H1 (cell line): ENCODE data around the gene TBC1D9B. TPM values are rescaled to one million over a fixed set of nuclear protein-coding genes. Genes with fewer than 3 reads are reported as not detected.

Experiments used
- CTCF ChIA-PET: fragments of 300-600 bp; sonication (Branson Sonifier 250); formaldehyde crosslinking; loops from one replicate; lab custom pipeline; 2021; ENCODE audit not compliant: partially characterized antibody; lab: Charles Lee
- POLR2A ChIA-PET: fragments of 300-600 bp; sonication (Branson Sonifier 250); formaldehyde crosslinking; loops from one replicate; lab custom pipeline; 2021; ENCODE audit warnings: inconsistent platforms; ENCODE audit not compliant: partially characterized antibody; lab: Charles Lee
- DNase-seq, 2 experiments: peaks; one replicate each; pipeline versions ENCODE4 v3.0.0 to v3.0.0-alpha.2; 2010 to 2022; ENCODE audit warnings: low spot score in 2 of 2, low read depth in 1 of 2, mixed read lengths in 1 of 2
- FAIRE-seq: peaks from 2 replicates; lab custom pipeline; 2011; peaks lifted over from hg19 to GRCh38; lab: Jason Lieb, UNC
- H2AFZ ChIP-seq: 2 replicates; pipeline ENCODE4 v1.8.1; 2012; ENCODE audit warnings: low read length, inconsistent platforms
- H2AK5ac ChIP-seq: 2 replicates; pipeline ENCODE4 v1.6.1; 2013; ENCODE audit warnings: low read depth, low read length
- H2BK120ac ChIP-seq: replicated peaks from 2 replicates; pipeline ENCODE3; 2013; ENCODE audit warnings: low read depth, low read length, inconsistent platforms
- H2BK12ac ChIP-seq: 2 replicates; pipeline ENCODE4 v1.6.1; 2013; ENCODE audit warnings: low read depth, low read length
- H2BK15ac ChIP-seq: 2 replicates; pipeline ENCODE4 v1.6.1; 2013; ENCODE audit warnings: low read length
- H2BK20ac ChIP-seq: 2 replicates; pipeline ENCODE4 v1.6.1; 2013; ENCODE audit warnings: low read length
- H2BK5ac ChIP-seq: 2 replicates; pipeline ENCODE4 v1.6.1; 2013; ENCODE audit warnings: low read depth, low read length
- H3K14ac ChIP-seq: 2 replicates; pipeline ENCODE4 v1.6.1; 2013; ENCODE audit warnings: inconsistent platforms; ENCODE audit not compliant: insufficient read length
- H3K18ac ChIP-seq: 2 replicates; pipeline ENCODE4 v1.6.1; 2013; ENCODE audit warnings: low read length; ENCODE audit errors: extremely low read depth
- H3K23ac ChIP-seq: 2 replicates; pipeline ENCODE4 v1.6.1; 2013; ENCODE audit warnings: inconsistent platforms; ENCODE audit not compliant: insufficient read length
- H3K23me2 ChIP-seq: 2 replicates; pipeline ENCODE4 v1.6.1; 2013; ENCODE audit warnings: low read depth, low read length
- H3K27ac ChIP-seq: 2 replicates; pipeline ENCODE4 v1.6.1; 2011; ENCODE audit warnings: low read depth, low read length, inconsistent platforms
- H3K27me3 ChIP-seq, 4 experiments: replicated peaks in 1 of 4; 1 replicate in 1 of 4; 2 replicates in 3 of 4; pipeline versions ENCODE4 v1.6.1 to v1.8.1; 2011 to 2013; ENCODE audit warnings: low read length in 3 of 4, mild to moderate bottlenecking in 3 of 4, inconsistent platforms in 2 of 4, mixed read lengths in 2 of 4, moderate library complexity in 1 of 4; ENCODE audit not compliant: control insufficient read depth in 3 of 4, insufficient read depth in 3 of 4; ENCODE audit errors: extremely low read depth in 1 of 4
- H3K36me3 ChIP-seq, 4 experiments: 2 replicates each; pipeline versions ENCODE4 v1.6.1 to v1.8.1; 2011 to 2013; ENCODE audit warnings: mild to moderate bottlenecking in 4 of 4, low read length in 3 of 4, moderate library complexity in 2 of 4, control low read depth in 1 of 4, inconsistent platforms in 1 of 4; ENCODE audit not compliant: insufficient read depth in 4 of 4, control insufficient read depth in 2 of 4
- H3K4ac ChIP-seq: replicated peaks from 2 replicates; pipeline ENCODE3; 2013; ENCODE audit warnings: low read length, low read depth, mixed read lengths, inconsistent platforms; ENCODE audit not compliant: insufficient read length
- H3K4me1 ChIP-seq, 4 experiments: replicated peaks in 1 of 4; 1 replicate in 1 of 4; 2 replicates in 3 of 4; pipeline versions ENCODE4 v1.6.1 to v1.8.1; 2011 to 2013; ENCODE audit warnings: low read length in 3 of 4, inconsistent platforms in 2 of 4, mixed read lengths in 1 of 4; ENCODE audit not compliant: insufficient read depth in 4 of 4, control insufficient read depth in 3 of 4
- H3K4me2 ChIP-seq, 2 experiments: 2 replicates each; pipeline versions ENCODE4 v1.6.1 to v1.8.1; 2011 to 2013; ENCODE audit warnings: low read depth in 2 of 2, low read length in 2 of 2, control low read depth in 1 of 2, inconsistent platforms in 1 of 2, mild to moderate bottlenecking in 1 of 2; ENCODE audit not compliant: insufficient read depth in 1 of 2
- H3K4me3 ChIP-seq, 4 experiments: fragments of 200-600, 300-600 bp in 1 of 4; sonication (generic), shearing (Covaris generic), sonication (Bioruptor Twin) in 1 of 4; 2 replicates each; pipeline versions ENCODE4 v1.5.1 to v1.8.1; 2011 to 2016; ENCODE audit warnings: low read length in 4 of 4, low read depth in 3 of 4, control low read depth in 2 of 4, inconsistent platforms in 2 of 4, mild to moderate bottlenecking in 2 of 4, mixed read lengths in 1 of 4, moderate library complexity in 1 of 4; ENCODE audit not compliant: insufficient read depth in 2 of 4; ENCODE audit errors: extremely low read depth in 1 of 4
- H3K56ac ChIP-seq: replicated peaks from 2 replicates; pipeline ENCODE3; 2013; ENCODE audit warnings: low read depth, mild to moderate bottlenecking, mixed read lengths, low read length, inconsistent platforms; ENCODE audit not compliant: insufficient read length
- H3K79me1 ChIP-seq: 2 replicates; pipeline ENCODE4 v1.6.1; 2013; ENCODE audit warnings: low read depth, low read length, control low read depth
- H3K79me2 ChIP-seq, 2 experiments: 2 replicates each; pipeline versions ENCODE4 v1.6.1 to v1.8.1; 2012 to 2013; ENCODE audit warnings: low read length in 2 of 2, mild to moderate bottlenecking in 2 of 2, inconsistent platforms in 1 of 2; ENCODE audit not compliant: insufficient read depth in 2 of 2, control insufficient read depth in 1 of 2
- H3K9ac ChIP-seq, 4 experiments: replicated peaks in 1 of 4; 1 replicate in 1 of 4; 2 replicates in 3 of 4; pipeline versions ENCODE4 v1.6.1 to v1.8.1; 2011 to 2013; ENCODE audit warnings: low read depth in 3 of 4, low read length in 3 of 4, control low read depth in 2 of 4, mild to moderate bottlenecking in 2 of 4, moderate library complexity in 2 of 4, inconsistent platforms in 1 of 4; ENCODE audit errors: extremely low read depth in 1 of 4
- H3K9me3 ChIP-seq, 2 experiments: 2 replicates each; pipeline versions ENCODE4 v1.6.1 to v1.8.1; 2012 to 2013; ENCODE audit warnings: mild to moderate bottlenecking in 2 of 2, moderate library complexity in 2 of 2, control low read depth in 1 of 2, inconsistent platforms in 1 of 2, low read depth in 1 of 2, low read length in 1 of 2, mixed read lengths in 1 of 2; ENCODE audit not compliant: insufficient read depth in 2 of 2
- H4K20me1 ChIP-seq, 2 experiments: replicated peaks in 1 of 2; 2 replicates each; pipeline versions ENCODE3 to v1.8.1; 2011 to 2013; ENCODE audit warnings: inconsistent platforms in 2 of 2, low read length in 2 of 2, mild to moderate bottlenecking in 1 of 2; ENCODE audit not compliant: insufficient read depth in 2 of 2, control insufficient read depth in 1 of 2
- H4K5ac ChIP-seq: 2 replicates; pipeline ENCODE4 v1.6.1; 2013; ENCODE audit warnings: low read length, low read depth, mixed read lengths, inconsistent platforms; ENCODE audit not compliant: insufficient read length
- H4K8ac ChIP-seq: 2 replicates; pipeline ENCODE4 v1.8.0; 2013; ENCODE audit warnings: mild to moderate bottlenecking, moderate library complexity, low read length, inconsistent platforms; ENCODE audit not compliant: insufficient read depth; ENCODE audit errors: extremely low read depth
- H4K91ac ChIP-seq: replicated peaks from 2 replicates; pipeline ENCODE3; 2013; ENCODE audit warnings: low read length, mixed read lengths, inconsistent platforms; ENCODE audit not compliant: insufficient read length
- CBX8 ChIP-seq: fragments of 300-800, 300-1000 bp; sonication (generic); IDR thresholded peaks from 2 replicates; pipeline ENCODE4 v1.7.1; 2016; ENCODE audit warnings: low read depth, low read length, borderline replicate concordance
- EGR1 ChIP-seq: IDR thresholded peaks from 2 replicates; pipeline ENCODE4 v1.6.1; 2011; ENCODE audit warnings: low read depth, low read length, borderline replicate concordance
- FOSL1 ChIP-seq: IDR thresholded peaks from 2 replicates; pipeline ENCODE4 v1.6.1; 2011; ENCODE audit warnings: mild to moderate bottlenecking, low read depth, low read length, moderate library complexity; ENCODE audit not compliant: insufficient read depth
- JUND ChIP-seq: IDR thresholded peaks from 2 replicates; pipeline ENCODE4 v1.6.1; 2011; ENCODE audit warnings: mild to moderate bottlenecking, improper control_type of control experiment, low read length
- MAFK ChIP-seq: IDR thresholded peaks from 2 replicates; pipeline ENCODE4 v1.6.1; 2012; ENCODE audit warnings: low read depth, mild to moderate bottlenecking, improper control_type of control experiment, low read length
- NRF1 ChIP-seq: IDR thresholded peaks from 2 replicates; pipeline ENCODE4 v1.6.1; 2011; ENCODE audit warnings: mild to moderate bottlenecking, low read depth, low read length, improper control_type of control experiment
- POLR2A ChIP-seq, 2 experiments: IDR thresholded peaks; 1 replicate in 1 of 2; 2 replicates in 1 of 2; pipeline ENCODE4 v1.6.1; 2011; ENCODE audit warnings: low read depth in 2 of 2, low read length in 2 of 2, mild to moderate bottlenecking in 2 of 2; ENCODE audit errors: control extremely low read depth in 1 of 2
- RAD21 ChIP-seq, 2 experiments: IDR thresholded peaks in 1 of 2; conservative IDR thresholded peaks in 1 of 2; 2 replicates each; pipeline ENCODE4 v1.6.1; 2011; ENCODE audit warnings: low read depth in 2 of 2, low read length in 2 of 2, improper control_type of control experiment in 1 of 2, inconsistent platforms in 1 of 2, mild to moderate bottlenecking in 1 of 2, moderate library complexity in 1 of 2
- RBBP5 ChIP-seq: IDR thresholded peaks from 2 replicates; pipeline ENCODE4 v1.7.1; 2012; ENCODE audit warnings: low read depth, mild to moderate bottlenecking, inconsistent platforms, low read length, moderate library complexity, borderline replicate concordance
- SAP30 ChIP-seq: fragments of 300-600 bp; sonication (generic); IDR thresholded peaks from 2 replicates; pipeline ENCODE4 v1.7.1; 2012; ENCODE audit warnings: low read length, moderate library complexity, mild to moderate bottlenecking, inconsistent platforms; ENCODE audit not compliant: insufficient read depth, insufficient replicate concordance
- SP2 ChIP-seq: IDR thresholded peaks from 2 replicates; pipeline ENCODE4 v1.6.1; 2012; ENCODE audit warnings: mild to moderate bottlenecking, low read length, inconsistent platforms
- WGBS, 2 experiments: shearing (Covaris generic) in 1 of 2; methylation state at CpG; one replicate each; pipeline versions ENCODE4 v1.1.6 to v1.1.7; 2013 to 2015; ENCODE audit warnings: low lambda C conversion rate in 2 of 2, mixed read lengths in 2 of 2, inconsistent platforms in 1 of 2, low coverage in 1 of 2, missing lambda C conversion rate in 1 of 2; ENCODE audit not compliant: insufficient replicate concordance in 2 of 2, insufficient coverage in 1 of 2, insufficient read length in 1 of 2; ENCODE audit errors: extremely low coverage in 1 of 2, missing lambda C conversion rate in 1 of 2; 5-methylcytosine and 5-hydroxymethylcytosine counted together
- polyA plus RNA-seq, 7 experiments: library from polyadenylated mRNA; depleted of rRNA in 3 of 7; stranded (reverse) in 5 of 7; unstranded in 2 of 7; fragments of >200 nt in 5 of 7; fragments of 200-250 nt in 2 of 7; gene quantifications; 1 replicate in 5 of 7; 2 replicates in 1 of 7; 4 replicates in 1 of 7; pipeline versions ENCODE4 v1.2.1 to v1.2.3, GENCODE V29; 2011 to 2013; ENCODE audit warnings: missing spikeins in 2 of 7, mixed read lengths in 2 of 7
- total RNA-seq: library from RNA; stranded (reverse); fragmentation: NEBNext Ultra II Directional; extraction: Animal tissue kit (Norgen Biotek cat#: 25700); gene quantifications from 2 replicates; pipeline ENCODE4 v1.2.1, GENCODE V29; 2021

The TBC1D9B gene
- total and polyA plus RNA-seq, 2 of the 8 experiments (the other 6 are each of a cell fraction or from before 2014, with no cell fraction given), result 33.6 to 57.1 TPM

GRCh38 chr5:179815491-179816249, 92.0 kb downstream of the TBC1D9B start:
- H3K4me2 ChIP-seq, result peak overlapping the region in 1 of 2 experiments; percentile 54; a peak in 1 of 4 replicates
- TF ChIP-seq NRF1 (no peak), RBBP5 (no peak), SAP30 (no peak), SP2 (no peak), POLR2A (IDR thresholded peaks at IDR 0.05; ENCODE audit: control extremely low read depth in 1 of 2, low read depth in 2 of 2, low read length in 2 of 2) (no peak; a peak in 1 of 3 replicates), FOSL1 (no peak), MAFK (no peak), RAD21 (IDR thresholded peaks at IDR 0.05 in 1 of 2, conservative IDR thresholded peaks at IDR 0.05 in 1 of 2; ENCODE audit: low read depth in 2 of 2, low read length in 2 of 2) (no peak), CBX8 (no peak), EGR1 (no peak), JUND (no peak)

More at GRCh38 chr5:179815491-179816249, 92.0 kb downstream of the TBC1D9B start:
- Histone ChIP-seq H2BK120ac (no peak overlapping the region), H3K56ac (no peak overlapping the region), H3K23ac (no peak overlapping the region), H3K4me1 (peaks cover 0 to 31% (median 27%) of the 10 kb centered on the region in 4 experiments; a peak in 6 of 7 replicates), H3K4ac (peak overlapping the region; percentile 94), H3K14ac (no peak overlapping the region), H3K79me2 (no peaks in the 10 kb centered on the region; a peak in 1 of 4 replicates), H3K18ac (no peak overlapping the region; the same call in 1 of the 2 replicates), H4K5ac (no peak overlapping the region), H2BK12ac (peak overlapping the region; percentile 68; the same call in 1 of the 2 replicates), H3K9ac (no peak overlapping the region), H4K20me1 (no peaks in the 10 kb centered on the region), H2BK20ac (no peak overlapping the region), H3K27me3 (peaks cover 0 to 5% (median 2%) of the 10 kb centered on the region in 4 experiments; a peak in 2 of 7 replicates), H3K9me3 (no peaks in the 10 kb centered on the region), H3K79me1 (no peaks in the 10 kb centered on the region), H2BK15ac (peak overlapping the region; percentile 88), H3K23me2 (peaks cover 13% of the 10 kb centered on the region; the same call in 1 of the 2 replicates), H2AK5ac (no peak overlapping the region), H2BK5ac (no peak overlapping the region; the same call in 1 of the 2 replicates), H3K36me3 (peaks cover 0 to 5% (median 0%) of the 10 kb centered on the region in 4 experiments; a peak in 1 of 8 replicates), H4K8ac (no peak overlapping the region), H2AFZ (no peak overlapping the region), H3K27ac (no peak overlapping the region), H4K91ac (no peak overlapping the region), H3K4me3 (no peak overlapping the region)
- ChIA-PET POLR2A (interaction anchor here (0.7 to 12.6 kb wide), 7 partner anchors 11 to 669 kb away, joined by 3 to 207 read pairs (median 4); partner anchors contain the start of genes HNRNPH1, LTC4S and MGAT4B), CTCF (interaction anchor here (1.3 to 3.3 kb wide), 3 partner anchors 14 to 53 kb away, joined by 3 to 11 read pairs (median 6); no protein-coding TSS in a partner anchor)
- FAIRE-seq (no peak), DNase-seq (no peak)
- 92% methylated on average over 20 of the region's 21 CpGs; no CpG with 5 or more reads in 1 of the 2 experiments for WGBS, 2 experiments
